Hematopoietic multipotent progenitor cell (in vitro differentiated cells): ENCODE data around the gene FANCC. TPM values are rescaled to one million over a fixed set of nuclear protein-coding genes. Genes with fewer than 3 reads are reported as not detected.

Experiments used
- DNase-seq, 3 donors: peaks; one replicate each; pipeline ENCODE4 v3.0.0-alpha.2; 2011 to 2015; ENCODE audit warnings: low read depth in 2 of 3, low spot score in 2 of 3
- total RNA-seq: library from RNA; depleted of rRNA; stranded (reverse); fragments of >200 nt; gene quantifications from one replicate; pipeline ENCODE4 v1.2.3, GENCODE V29; 2012

FANCC gene
- total RNA-seq, 1 donor: 4.0 TPM

GRCh38 chr9:95090023-95090791 lies 227.3 kb downstream of the FANCC start:
- no peak for DNase-seq

GRCh38 chr9:95089257-95090022 lies 228.1 kb downstream of the FANCC start:
- no peak for DNase-seq

- DNase-seq: no peak
These were observed 228.9 kb downstream of the FANCC start for GRCh38 chr9:95088421-95089161.

- no peak for DNase-seq
These were observed 229.8 kb downstream of the FANCC start for GRCh38 chr9:95087659-95088242.

GRCh38 chr9:95086564-95086955 lies 230.9 kb downstream of the FANCC start:
- no peak for DNase-seq

- DNase-seq: no peak
These were observed 231.5 kb downstream of the FANCC start for GRCh38 chr9:95085861-95086563.

- no peak for DNase-seq
These were observed 232.3 kb downstream of the FANCC start for GRCh38 chr9:95085036-95085770.

GRCh38 chr9:95084254-95084934 lies 233.1 kb downstream of the FANCC start:
- no peak for DNase-seq

- no peak for DNase-seq
These were observed 234.3 kb downstream of the FANCC start for GRCh38 chr9:95083086-95083768.

- DNase-seq: no peak
These were observed 235.0 kb downstream of the FANCC start for GRCh38 chr9:95082401-95083084.

GRCh38 chr9:95081998-95082397 lies 235.5 kb downstream of the FANCC start:
- DNase-seq: no peak

- DNase-seq: no peak
These were observed 236.4 kb downstream of the FANCC start for GRCh38 chr9:95080961-95081647.

- no peak for DNase-seq
These were observed 238.0 kb downstream of the FANCC start for GRCh38 chr9:95079461-95079860.

- DNase-seq: no peak
These were observed 238.6 kb downstream of the FANCC start for GRCh38 chr9:95078939-95079338.

- DNase-seq: no peak
These were observed 239.0 kb downstream of the FANCC start for GRCh38 chr9:95078511-95078910.

GRCh38 chr9:95077766-95078370 lies 239.6 kb downstream of the FANCC start:
- DNase-seq: no peak
